Stimulated activated CD4-positive, alpha-beta T cell treated with anti-CD3 and anti-CD28 coated beads, TNF-alpha, amount 100 ng/mL, for 1 hour (primary cell): ENCODE results near the gene FAF2.
A peak's percentile ranks its signal among the peaks of the same experiment; 100 is the strongest.

Experiments used
- DNase-seq, 3 donors: peaks; one replicate each; pipeline ENCODE4 v3.0.0-alpha.2; 2020; ENCODE audit warnings: low read depth in 3 of 3, low spot score in 1 of 3

Gene FAF2

DNA sequence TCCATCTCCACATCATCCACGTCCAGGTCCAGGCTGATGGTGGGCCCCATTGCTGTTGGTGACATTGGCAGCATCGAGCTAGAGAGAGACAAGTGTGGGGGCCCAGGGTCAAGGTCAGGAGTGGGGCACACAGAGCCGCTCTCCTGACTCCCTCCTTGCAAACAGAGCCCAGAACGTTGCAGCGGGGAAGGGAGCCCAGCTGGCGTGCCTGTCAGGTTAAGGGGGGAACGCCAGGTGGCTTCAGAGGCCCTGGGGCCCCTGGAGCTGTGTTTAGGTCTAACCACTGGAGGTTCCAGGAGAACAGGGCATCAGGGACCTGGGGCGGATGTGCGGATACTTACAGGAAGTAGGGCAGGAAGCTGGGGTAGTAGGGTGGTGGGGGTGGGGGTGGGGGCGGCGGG is 81.6 kb downstream of the FAF2 start:
- no peak for DNase-seq

DNA sequence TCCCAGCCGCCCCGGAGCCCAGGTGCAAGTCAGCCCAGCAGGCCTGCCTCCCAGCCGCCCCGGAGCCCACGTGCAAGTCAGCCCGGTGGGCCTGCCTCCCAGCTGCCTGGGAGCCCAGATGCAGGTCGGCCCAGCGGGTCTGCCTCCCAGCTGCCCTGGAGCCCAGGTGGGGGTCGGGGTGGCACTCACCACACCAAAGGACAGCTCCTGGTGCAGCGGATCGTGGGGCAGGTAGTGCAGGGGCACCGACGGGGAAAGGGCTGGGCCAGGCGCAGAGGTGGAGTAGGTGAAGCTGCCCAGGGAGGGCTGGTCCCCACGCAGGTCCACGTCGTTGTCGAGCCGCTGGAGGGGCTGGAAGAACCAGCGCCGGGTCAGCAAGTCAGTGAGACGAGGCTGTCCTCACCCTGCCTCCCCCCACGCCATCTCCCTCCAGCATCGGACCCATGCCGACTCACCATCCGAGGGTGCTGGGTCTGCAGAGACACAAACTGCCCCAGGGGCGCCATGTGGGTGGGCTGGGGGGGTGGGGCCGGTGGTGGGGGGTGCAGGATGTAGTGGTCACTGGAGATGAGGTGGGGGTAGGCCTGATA is 82.3 kb downstream of the FAF2 start:
- DNase-seq, result no peak

DNA sequence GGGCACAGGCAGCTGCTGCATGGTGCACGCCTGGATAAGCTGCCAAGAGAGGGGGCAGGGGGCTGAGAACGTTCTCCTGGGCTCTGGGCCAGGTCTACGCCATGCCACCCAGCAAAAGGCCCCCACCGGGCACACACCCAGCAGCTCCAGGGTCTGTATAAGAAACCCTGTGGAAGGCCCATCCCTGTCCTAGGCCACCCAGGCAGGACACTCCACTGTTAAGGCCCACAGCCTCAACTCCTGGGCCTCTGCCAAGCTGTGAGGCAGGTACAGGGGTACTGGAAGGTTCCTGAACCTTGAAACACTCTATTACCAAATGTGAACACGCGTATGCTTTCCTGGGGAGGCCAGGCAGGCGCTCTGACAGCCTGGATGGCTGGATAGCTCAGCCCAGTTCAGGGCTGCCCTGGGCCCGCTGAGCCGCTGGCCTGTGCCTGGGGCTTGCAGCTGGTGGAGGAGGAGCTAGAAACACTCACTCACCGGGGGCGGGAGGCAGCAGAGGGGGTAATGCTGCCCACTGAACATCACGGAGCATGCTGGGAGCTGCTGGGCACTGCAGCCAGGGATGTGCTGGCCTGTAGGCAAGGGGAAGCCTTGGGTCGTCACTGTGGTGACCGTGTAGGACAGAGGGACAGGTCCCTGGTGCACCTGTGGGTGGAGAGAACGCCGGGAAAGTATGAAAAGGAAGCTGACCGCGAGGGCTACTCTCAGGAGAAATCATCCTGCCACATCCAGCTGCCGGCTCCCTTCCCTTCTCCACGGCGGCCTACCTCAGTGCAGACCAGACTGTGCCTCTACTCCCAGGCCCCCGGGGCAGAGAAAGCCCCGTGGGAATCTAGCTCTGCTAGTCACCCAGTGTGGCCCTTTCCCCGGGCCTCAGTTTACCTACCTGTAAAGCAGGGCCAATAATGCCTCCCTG is 83.1 kb downstream of the FAF2 start:
- DNase-seq, result no peak

DNA sequence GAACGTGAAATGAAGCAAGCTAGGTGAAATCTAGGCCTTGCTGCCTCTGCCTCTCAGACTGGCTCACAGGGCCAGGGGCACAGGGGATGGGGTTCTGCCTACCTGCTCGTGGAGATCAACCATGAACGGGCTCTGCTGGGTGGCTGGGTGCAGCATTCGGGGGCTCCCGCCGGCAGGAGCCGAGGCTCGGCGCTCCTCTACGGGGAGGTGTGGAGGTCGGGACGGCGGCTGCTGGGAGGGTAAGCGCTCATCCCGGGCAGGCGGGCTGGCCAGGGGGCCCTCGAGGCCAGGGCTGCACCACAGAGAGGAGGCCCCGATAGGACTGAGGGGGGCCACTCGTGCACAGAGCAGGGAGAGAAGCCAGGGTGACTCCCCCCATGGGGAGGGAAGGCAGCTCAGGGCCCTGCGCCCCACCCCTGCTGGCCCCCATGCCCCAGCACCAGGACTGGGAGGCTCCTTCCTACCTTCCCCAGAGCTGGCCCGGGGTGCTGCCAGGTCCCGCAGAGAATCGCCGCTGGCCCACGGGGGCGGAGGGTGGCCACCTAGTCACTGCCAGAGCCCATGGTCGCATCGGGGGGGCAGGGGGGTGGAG is 83.8 kb downstream of the FAF2 start:
- DNase-seq, result no peak

DNA sequence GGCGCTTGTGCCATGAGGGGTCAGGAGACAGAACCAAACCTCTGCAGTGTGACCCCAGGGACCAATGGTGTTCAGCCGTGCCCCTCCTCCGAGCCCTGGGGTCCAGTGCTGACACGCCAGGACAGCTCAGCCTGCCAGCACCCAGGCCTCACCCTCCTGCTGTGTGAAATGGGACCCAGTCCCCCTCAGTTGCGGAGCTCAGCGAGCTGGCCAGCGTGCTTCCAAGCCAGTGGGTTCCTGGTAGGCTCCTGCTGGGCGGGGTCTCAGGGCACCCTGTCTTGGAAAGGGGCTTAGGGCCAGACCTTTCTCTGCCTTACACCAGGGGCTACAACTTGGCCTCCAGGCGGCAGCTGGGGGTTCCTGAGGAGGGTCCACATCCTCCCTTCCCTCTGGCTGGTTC is 84.6 kb downstream of the FAF2 start:
- DNase-seq, result no peak

DNA sequence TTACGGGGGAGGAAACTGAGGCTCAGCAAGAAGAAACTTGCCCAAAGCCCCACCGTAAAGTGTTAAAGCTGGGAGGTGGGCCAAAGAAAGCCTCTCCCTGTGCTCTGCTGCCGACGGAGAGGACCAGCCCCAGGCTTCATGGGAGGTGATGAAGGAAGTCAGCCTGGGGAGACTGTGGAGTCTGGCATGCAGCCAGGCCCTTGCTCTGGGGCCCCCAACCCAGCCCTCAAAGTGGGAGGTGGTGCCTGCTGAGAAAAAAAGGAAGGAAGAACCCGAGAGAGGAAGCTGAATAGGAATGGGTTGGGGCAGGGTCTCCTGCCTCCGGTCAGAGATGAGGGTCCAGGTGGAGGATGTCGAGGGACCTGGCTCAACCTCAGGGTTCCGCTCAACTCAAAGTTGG is 85.2 kb downstream of the FAF2 start:
- DNase-seq, result no peak

DNA sequence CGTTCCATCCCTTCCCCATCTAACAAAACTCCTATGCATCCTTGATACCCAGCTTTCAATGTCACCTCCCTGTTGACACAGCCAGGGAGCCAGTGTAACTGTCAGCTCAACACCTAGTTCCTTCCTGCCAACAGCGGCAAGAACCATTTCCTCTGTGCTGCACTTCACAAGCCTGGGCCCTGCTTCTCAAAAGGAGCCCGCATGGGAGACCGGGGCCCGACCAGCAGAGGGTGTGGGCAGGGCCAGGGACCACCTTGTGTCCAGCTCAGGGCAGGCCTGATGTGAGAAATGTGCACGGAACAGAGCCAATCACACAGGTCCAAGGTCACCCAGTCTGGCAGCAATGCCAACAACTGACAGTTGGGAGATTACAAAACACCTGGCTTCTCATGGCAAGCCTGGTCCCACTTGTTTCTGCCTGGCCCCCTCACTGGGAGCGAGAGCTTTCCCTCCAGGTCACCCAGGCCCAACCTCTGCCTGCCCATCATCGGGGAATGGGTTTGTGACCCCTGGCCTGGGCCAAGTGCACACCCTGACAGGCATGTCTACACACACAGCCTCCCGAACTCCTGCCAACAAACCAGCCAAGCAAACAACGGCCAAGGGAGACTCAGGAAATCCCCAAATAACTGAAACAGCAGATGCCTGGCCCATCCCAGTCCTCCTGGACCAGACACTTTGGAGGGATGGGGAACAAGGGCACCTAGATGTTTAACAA is 85.9 kb downstream of the FAF2 start:
- DNase-seq, result no peak

DNA sequence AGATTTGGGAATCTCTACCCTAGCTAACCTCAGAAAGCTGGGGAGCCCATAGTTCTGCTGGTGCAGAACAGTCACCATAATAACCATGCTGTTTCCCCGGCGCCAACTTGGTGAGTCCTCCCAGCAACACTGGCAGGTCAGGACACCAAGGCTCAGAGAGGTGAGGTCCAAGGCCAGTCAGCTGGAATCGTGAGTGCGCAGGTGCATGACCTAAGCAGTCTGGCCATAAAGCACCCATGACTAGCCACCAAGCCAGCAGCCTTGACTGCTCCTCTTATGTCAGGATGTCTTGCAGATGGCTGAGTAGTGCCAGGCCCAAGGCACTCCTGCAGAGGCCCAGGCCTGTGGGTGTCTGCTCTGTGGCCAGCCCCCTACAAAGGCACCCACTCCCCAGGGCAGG is 86.5 kb downstream of the FAF2 start:
- DNase-seq, result no peak

DNA sequence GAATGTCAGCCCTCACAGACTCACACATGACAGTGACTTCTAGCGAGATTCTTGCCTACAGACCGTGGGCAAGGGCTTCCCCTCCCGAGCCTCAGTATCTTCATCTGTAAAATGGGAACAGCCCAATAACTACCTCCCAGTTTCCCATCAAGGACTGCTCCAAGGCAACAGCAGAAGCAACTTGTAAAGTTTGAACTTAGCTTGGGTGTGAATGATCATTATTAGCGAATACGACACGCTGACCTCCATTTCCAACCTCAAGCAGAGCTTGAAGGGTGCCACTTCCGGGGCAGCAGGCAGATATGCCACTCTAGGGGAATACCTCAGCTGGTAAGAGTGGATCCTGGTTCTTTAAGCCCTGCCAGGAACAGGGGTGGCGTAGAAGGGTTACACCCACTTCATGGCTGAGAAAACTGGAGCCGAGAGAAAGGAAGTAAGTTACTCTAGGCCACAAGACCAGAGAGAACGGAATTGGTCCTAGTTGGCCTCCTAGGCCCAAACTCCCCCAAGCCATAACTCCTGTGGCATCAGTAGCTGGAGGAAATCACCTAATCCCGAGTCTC is 87.0 kb downstream of the FAF2 start:
- no peak for DNase-seq

DNA sequence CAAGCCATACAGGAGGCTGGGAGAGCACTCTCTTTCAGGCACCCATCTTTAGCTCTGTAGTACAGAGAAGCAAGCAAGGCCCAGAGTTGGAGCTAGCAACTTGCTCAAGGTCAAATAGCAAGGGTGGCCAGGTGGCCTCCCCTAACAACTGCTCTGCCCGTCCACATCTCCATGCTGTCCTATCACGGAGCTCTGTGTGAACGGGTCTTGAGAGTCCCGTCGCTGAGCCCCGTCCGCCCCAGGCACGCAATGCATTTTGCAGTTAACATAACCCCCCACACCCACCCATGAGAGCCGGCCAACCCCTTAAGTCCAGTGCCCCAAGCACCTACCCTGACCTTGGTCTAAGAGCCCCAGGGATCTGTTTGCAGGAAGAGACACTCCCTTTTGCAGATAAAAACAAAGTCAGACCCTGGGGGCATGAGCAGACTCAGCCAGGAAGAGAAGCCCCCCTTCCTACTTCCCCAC is 87.5 kb downstream of the FAF2 start:
- no peak for DNase-seq

DNA sequence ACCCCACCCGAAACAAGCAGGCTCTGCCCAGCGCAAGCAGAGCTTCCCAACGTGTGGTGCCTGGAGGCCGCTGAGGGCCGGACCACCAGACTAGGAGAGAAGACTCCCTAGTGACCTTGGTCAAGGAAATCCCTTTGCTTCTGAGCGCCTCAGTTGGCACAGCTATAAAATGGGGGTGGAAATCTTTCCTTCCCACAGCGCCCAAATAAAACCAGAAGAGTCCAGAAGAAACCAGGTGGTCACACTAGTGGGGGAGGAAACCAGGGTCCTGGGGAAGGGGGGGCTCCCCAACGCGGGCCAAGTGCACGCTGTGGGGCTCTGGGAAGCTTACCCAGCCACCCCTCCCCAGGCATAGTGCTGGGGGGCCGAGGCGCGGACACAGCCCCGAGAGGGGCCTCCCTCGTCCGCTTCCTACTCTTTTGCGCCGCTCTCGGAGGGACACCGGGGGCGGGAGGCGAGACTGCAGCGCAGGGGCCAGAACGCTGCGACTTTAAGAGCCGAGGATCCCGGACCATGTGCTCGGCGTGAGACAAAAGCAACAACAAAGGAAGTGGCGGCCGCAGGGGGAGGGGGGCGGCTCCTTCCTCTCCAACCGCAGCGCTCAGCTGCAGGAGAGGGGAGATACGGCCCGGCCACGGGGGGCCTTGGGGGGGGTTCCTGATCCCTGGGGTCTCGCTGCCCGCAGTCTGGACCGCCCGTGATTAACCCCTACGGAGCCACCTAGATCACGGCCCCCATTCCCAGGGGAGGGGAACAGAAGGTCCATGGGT is 88.1 kb downstream of the FAF2 start:
- DNase-seq, result peak; percentile 59 to 67 (median 63)

DNA sequence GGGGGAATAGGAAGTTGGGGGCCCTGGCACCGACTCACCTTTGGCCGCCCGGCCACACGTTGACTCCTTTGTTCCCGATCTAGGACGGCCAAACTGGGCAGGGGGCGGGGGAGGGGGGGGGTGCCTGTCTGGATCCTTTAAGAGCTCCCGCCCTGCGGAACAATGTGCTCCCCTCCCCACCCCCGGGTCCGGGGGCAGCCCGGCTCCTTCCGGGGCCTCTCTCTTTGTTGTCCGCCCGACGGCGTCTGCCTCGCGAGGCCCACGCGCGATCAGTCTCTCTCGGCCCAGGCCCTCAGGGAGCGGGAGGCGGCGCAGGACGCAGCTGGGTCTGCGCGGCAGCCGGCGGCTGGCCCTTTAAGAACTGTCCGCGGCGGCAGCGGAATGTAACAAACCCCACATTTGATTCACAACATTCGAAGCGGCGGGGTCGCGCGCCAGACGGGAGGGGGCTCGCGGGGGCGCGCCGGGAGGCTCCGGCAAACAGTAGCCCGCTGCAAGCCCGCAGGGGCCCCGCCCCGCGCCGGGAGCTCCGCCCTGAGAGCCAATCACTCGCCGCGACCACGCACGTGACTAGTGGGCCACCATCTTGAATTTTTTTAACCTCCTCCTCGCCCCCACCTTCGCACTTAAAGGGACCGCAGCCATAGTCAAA is 88.8 kb downstream of the FAF2 start, which contains the start of gene RNF44:
Gene RNF44 (minus strand): TSS at position 501 of the 652 bp plus-strand sequence. CDS start 4,930 bp downstream, outside the sequence.
- peak; percentile 95 to 97 (median 95) for DNase-seq

DNA sequence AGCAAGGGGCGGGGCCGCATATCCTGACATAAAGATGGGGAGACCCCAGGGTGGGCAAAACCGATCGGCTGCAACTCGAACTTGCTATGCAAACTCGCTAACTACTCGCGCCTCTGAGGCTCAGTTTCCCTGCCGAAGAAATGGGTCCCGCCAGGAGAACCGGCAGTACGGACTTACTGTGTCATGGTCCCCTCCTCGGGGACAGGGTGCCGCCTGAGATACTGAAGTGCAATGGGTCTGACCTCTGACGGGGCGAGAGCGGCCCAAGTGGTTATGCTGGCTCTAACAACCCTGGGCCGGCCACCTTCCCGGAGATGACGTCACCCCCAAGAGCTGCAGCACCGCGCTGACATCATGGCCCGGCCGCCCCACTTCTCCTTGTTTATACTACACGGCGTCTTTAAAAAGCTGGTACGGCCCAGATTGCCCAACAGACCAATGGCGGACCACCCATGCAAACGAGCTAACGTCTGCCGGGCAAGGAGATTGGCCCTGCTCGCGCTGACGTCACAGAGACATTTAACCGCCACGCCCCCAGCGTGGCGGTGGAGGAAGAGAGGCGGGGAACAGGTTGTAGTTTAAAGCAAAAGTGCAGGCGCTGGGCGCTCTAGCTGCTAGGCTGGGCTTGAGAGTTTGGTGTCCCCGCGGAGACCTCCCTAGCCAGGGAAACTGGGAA is 89.5 kb downstream of the FAF2 start:
- peak; percentile 86 to 96 (median 94) for DNase-seq

DNA sequence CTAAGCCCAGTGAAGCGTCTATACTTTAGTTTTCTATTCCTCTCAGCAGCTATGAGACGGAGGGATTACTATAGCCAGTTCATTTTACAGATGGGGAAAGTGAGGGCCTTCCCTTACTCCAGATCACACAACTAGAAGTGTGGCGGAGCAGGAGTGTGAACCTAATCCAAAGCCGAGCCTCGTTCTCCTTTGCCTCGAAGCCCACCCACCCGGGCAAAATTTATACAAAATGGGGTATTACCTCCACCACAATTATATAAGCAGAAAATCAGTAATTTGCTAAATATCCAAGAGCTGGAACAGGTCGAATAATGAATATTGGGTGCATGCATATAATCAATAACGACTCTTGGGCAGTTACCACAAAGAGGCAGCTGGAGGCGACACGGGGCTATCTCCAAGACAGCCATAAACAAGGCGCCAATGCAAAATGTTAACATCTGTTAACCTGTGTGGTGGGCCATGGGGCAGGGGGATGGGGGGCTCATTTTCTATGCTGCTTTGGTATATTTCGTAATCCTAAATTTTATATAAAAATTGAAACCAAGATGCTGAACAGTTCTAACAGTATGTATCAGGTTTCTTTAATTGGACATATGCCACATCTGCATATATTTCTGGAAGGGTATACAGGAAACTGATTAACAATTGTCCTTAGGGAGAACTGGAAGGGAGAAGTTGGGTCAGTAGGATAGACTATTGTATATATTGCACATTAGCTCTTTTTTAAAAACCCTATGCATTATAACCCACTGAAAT is 90.2 kb downstream of the FAF2 start:
- no peak for DNase-seq

DNA sequence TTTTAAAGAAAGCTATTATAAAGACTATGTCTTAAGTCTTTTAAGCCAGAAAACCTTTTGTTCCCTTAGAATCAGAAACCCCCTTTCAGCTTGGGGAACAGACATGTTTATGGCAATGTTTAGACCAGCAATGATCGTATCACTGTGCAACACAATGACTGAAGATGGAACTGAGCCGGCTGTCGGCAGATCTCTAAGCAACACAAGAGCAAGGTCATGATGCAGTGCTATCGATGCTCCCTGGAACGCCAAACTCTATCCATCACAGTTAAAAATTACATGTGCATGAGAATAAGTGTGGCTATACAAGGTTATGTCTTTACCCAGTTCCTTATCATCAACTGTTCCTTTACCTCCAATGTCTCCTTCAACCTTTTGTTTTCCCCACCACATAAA is 90.8 kb downstream of the FAF2 start:
- DNase-seq, result no peak

DNA sequence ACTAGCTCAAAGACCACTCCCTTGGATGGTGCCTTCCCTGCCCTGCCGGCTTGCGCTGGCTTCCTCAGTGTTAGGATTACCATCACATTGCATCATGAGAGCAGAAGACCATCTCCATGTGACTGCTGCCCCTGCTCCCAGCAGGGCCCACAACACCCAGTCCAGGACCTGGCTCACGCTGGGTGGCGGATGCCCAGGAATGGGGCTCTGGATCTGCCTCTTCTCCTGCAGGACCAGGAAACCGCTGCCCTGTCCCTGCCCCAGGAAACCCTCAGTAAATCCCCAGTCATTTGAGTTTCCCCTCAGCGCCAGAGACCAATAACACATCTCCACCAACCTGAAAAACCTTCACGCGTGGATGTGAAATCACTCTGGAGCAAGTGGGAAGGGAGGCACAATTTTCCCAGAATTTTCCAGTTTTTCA is 92.3 kb downstream of the FAF2 start:
- no peak for DNase-seq

DNA sequence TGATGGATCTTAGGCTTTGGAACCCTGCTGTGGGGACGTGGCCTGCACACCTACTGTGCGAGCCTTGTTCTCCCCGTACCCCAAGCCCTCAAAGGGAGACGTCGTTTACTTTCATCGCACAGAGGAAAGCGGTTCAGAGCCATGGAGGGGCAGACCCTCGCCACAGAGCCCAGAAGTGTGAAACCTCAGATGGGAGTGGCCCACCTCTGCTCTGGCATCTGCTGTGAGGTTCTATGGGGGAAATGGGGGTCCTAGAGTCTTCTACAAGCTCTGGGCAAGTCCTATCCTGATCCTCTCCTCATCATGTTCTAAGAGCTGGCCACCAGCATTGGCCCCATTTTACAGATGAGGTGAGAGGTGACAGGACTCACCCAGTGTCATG is 92.8 kb downstream of the FAF2 start:
- no peak for DNase-seq

DNA sequence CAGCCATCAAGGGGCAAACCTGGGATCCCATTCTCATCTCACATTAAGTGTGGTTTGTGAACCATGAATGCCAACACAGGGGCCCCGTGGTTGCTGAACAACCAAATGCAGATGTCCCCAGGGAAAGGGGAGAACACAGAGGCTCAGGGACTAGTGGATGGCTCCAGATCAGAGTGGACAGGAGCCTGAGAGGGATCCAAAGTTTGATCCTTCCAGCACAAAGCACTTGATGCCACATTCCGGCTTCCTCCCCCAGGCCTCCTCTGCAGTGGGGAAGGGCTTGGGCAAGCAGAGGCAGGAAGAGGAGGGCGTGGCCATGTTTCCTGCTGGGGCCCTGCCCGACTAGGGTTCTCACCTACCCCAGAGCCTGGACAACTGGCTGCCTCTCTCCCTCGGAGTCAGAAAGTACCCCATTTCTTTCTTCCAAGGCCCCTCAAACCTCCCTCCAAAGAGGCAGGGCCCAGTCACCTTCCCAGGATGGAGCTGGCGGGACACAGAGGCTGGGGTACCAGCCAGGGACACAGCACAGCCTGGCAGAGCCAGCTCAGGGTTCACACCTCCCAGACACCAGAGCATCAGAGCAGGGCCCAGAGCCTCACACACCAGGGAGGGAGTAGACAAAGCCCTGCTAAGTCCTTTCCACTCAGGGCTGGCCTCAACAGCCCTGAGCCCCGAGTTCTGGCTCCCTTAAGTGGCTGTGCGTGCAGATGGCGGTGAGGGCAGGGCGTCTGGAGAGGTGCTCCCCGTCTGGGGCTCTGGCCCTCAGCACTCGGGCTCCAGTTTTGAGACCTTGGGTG is 93.4 kb downstream of the FAF2 start:
- peak in 1 of 3 donors; percentile 39 for DNase-seq
